HepG2 (cell line): ENCODE results near the gene CFAP46.

Experiments
- GTF2F1 ChIP-seq: fragments of 150-350 bp; IDR thresholded peaks from 2 replicates; pipeline ENCODE4 v1.6.1; 2014; ENCODE audit warnings: low read length
- HNF4A ChIP-seq: sonication (generic); formaldehyde crosslinking; IDR thresholded peaks from 2 replicates; pipeline ENCODE4 v1.4.0; 2020; ENCODE audit warnings: missing genetic modification reagents
- TF ChIP-seq, protein P1 (sequence below): sonication (generic); formaldehyde crosslinking; IDR thresholded peaks from 2 replicates; pipeline ENCODE4 v1.5.0; 2020; ENCODE audit warnings: mild to moderate bottlenecking, missing genetic modification reagents, moderate library complexity

DNA sequence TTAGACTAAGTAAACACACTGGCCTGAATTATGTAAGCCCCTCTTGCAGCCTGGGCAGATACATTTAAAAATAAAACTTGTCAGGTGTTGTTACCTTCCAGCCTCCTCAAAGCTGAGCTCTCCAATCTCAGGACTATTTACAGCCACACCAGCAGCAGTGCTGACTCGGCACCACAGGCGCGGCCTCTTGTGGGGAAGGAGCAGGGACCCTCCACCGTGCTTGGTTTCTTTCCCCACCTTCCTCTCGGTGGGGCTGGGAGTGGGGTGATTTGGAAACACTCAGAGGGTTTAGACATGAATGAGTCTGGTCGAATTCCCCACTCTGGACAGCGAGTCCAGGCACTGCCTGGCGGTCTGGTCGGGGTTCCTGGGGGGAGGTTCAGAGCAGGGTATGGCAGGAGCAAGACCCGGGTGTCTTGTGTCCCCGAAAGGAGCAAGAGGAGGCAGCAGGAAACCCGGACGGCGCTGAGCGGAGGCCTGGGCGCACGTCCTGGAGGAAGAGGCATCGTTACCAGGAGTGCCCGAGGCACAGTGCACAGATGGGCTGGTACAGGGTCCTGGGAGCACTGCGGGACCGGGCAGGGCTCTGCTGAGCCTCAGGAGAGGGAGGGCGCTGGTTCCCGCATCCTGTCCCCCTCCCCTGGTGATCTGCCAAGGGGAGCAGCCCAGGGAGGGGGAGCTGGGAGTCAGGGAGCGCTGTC lies 29.2 kb upstream of the CFAP46 start:
- TF ChIP-seq, protein P1, sequence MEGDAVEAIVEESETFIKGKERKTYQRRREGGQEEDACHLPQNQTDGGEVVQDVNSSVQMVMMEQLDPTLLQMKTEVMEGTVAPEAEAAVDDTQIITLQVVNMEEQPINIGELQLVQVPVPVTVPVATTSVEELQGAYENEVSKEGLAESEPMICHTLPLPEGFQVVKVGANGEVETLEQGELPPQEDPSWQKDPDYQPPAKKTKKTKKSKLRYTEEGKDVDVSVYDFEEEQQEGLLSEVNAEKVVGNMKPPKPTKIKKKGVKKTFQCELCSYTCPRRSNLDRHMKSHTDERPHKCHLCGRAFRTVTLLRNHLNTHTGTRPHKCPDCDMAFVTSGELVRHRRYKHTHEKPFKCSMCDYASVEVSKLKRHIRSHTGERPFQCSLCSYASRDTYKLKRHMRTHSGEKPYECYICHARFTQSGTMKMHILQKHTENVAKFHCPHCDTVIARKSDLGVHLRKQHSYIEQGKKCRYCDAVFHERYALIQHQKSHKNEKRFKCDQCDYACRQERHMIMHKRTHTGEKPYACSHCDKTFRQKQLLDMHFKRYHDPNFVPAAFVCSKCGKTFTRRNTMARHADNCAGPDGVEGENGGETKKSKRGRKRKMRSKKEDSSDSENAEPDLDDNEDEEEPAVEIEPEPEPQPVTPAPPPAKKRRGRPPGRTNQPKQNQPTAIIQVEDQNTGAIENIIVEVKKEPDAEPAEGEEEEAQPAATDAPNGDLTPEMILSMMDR (CRISPR knock-in tag), result no peak
- TF ChIP-seq HNF4A (CRISPR knock-in tag) (no peak), GTF2F1 (no peak)
